TTC549 (cell line): ENCODE measurements around the gene TSPAN14.

Source experiments
- FAIRE-seq: peaks from 2 replicates; lab custom pipeline; 2012; peaks lifted over from hg19 to GRCh38; lab: Jason Lieb, UNC

Gene TSPAN14

DNA sequence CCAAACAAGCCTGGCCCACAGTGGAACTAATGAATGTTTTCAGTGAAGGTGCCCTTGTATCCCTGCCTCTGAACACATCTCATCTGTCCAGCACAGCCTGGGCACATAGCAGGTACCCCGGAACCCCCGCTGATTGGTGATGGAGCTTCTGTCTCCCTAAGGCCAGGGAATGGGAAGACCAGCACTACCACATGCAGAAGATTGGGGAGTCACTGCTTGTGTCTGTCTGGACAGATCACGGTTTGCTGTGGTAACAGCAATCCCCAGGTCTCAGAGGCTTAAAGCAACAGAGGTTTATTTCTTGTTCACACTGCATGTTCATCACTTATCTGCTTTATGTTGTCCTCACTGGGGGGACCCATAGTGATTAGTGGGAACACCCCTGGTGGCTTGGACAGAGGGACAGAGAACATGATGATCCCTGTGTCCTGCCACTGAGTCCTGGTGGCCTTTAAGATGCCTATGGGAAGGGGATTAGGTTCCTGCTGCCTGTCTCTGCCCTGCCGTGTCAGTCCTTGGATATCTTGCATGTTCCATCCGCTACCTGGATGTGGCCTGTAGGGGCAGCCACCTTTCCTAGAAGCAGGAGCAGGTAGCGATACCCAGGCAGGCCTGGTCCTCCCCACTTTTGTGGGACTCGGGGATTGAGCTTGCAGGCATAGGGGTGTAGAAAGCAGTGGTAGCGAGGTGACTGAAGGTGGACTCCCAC lies 3.6 kb downstream of the TSPAN14 start:
- FAIRE-seq, result no peak

DNA sequence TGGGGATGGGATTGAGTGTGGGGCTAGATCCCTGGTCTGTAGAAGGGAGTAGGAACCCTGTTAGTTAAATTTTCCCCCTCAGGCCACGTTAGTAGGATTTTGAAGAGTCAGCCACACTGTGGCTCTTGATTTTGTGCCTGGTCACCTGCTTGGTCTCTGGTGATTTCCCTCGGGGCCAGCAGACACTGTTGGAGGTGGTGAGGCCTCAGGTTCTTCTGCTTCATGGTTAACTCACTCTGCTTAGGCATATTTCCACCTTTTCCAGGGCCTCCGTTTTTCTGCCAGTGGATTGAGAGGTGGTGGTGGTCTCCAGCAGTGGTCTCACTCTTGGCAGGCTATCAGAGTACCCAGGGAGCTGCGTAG lies 4.1 kb downstream of the TSPAN14 start:
- FAIRE-seq, result no peak

DNA sequence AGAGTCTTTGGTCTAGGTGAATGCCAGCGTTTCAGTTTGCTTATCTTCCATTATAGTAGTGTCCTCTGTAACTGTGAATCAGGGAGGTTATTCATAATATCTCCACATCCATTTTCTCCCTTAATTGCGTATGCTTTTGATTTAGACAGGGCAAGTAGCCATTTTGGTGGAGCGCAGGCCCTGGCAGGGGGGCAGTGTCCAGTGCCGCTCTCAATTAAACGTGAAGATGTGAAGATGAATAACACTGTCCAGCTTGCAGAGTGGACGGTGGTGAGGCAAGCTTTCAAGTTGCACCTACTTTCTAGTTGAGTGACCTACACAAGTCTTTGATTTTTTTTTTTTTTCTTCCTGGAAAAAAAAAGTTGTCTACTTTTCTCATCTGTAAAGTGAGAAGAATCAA lies 4.5 kb downstream of the TSPAN14 start:
- FAIRE-seq, result no peak

DNA sequence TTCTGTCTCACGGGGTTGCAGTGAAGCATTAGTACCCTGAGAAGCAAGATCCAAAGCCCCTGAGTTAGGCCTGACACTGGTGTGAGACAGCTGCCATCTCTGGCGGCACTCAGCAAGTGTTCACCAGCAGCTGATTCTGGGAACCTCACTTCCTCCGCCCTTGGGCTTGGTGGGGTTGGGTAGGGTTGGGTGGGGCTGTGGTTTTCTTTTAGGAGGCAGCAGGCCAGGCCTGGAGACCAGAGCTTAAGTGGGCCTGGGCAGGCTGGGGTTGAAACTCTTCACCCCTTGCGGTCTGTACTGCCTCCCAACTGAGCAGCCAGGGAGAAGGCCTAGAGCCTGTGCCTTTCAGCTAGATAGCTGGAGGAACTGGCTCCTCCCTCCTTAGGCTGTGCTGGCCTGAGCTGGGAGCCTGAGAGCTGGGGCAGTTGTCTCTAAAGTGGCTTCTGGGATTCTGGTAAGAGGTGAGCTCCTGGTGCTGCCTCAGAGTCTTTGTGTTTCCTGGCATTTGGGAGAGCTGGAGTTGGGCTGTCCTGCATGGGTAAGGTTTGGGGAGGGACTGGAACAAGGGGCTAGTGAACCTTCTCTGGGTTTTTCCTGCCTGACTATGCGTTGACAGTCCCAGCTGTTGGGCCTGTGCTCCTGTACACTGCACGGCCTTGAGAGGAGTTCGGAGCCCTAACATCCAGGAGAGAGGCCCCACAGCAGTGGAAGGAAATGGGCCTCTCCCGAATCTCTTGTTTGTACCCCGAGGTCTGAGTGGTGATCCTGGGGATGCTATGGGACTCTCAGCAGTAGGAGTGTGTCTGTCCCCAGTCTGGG lies 5.1 kb downstream of the TSPAN14 start:
- FAIRE-seq, result no peak

DNA sequence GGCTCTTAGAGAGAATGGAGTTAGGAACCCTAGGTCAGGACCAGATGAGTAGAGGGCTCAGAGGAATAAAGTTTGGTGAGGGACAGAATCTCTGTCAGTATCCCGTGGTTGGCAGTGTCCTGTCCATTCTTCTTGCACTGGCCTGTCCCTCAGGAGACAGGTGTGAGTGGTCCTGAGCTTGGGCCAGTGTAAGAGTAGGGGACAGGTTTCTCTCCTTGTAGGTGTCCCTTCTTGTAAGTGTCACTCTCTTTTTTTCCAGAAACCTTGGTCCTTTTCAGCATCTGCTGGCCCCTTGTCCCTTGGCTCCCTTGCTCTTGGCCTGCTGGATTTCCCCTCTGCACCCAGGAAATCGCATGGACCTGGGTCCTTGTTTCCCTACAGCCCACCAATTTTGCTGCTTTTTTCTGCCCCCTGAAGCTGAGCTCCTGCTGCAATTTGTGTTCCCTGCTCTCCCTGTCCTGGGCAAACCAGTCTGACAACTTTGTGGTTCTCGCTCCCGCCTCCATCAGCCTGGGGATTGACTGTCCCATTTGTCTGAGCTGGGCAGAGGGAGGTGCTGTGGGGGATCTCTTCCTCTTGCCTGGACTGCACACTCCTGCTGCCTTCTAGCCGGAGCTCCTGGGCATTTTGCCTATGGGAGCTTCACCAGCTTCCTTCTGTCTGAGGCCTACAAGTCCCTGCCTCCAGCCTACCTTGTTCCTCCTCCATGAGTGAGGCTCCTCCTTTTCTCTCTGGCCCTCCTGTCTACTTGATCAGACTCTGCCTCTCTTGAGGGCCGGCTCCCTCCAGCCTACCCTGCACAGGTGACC lies 6.5 kb downstream of the TSPAN14 start:
- FAIRE-seq, result no peak

DNA sequence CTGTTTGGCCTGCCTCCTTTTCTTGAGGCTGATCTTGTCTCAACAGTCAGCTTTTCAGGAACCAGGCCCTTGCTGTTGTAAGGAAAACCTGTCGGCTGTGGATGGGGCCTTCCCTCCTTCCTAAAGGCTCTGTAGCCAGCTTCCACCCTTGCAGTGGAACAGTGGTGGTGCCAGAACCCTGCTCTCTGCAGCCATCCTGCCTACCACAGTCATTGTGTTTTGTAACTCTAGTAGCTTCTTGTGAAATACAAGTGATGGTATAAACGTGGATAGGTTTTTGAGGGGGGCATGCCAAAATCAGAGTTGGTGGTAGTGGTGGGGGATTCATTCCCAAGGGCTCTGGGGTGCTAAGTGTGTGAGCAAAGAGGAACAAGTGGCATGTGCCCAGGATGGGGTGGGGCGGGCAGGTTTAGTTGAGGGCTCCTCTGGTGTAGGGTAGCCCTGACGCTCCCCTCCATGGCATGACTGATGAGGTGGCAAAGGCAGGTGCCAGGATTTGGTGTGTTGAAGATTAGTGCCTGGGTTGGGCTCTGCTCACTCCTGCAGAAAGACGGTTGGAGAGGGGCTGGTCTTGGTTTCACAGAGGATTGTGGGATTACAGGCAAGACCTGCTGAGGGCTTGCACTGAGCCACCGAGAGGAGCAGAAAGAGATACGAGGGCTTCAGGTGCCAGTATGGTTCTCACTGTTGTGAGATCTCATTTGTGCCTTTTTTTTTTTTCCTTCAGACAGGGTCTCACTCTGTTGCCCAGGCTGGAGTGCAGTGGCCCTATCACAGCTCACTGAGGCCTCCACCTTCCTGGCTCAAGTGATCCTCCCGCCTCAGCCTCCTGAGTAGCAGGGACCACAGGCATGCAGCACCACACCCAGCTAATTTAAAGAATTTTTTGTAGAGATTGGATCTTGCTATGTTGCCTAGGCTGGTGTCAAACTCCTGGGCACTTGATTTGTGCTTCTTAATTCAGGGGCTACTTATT lies 7.4 kb downstream of the TSPAN14 start:
- FAIRE-seq, result no peak

DNA sequence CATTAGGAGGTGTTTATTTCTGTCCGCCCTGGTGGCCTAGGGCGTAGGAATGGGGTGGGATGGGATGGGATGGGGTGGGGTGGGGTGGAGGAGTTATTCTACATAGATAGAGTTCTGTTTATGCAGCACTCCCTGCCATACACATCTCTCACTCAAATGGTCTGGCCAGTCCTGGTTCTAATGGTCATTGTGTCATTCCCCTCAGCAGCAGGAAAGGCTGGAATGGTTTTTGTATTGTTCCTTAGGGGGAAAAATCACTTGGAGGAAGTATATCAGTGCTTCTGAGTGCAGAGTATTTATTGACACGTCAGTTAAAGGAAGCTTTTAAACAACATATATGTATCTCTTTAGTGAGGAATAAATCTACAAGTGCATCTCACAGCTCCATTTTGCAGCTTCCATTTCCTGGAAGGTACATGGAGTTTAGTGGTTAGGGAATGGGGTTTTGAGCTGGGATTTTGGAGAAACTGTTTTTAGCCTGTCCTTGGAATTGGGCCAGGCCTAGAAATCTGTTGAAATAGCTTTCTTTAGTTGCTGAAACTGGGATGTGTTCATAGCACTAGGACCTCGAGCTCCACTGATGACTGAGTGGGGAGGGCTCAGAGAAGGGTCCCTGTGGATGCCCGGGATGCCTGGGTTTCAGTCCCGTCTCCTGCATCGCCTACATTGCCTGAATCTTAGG lies 8.3 kb downstream of the TSPAN14 start:
- FAIRE-seq, result no peak

DNA sequence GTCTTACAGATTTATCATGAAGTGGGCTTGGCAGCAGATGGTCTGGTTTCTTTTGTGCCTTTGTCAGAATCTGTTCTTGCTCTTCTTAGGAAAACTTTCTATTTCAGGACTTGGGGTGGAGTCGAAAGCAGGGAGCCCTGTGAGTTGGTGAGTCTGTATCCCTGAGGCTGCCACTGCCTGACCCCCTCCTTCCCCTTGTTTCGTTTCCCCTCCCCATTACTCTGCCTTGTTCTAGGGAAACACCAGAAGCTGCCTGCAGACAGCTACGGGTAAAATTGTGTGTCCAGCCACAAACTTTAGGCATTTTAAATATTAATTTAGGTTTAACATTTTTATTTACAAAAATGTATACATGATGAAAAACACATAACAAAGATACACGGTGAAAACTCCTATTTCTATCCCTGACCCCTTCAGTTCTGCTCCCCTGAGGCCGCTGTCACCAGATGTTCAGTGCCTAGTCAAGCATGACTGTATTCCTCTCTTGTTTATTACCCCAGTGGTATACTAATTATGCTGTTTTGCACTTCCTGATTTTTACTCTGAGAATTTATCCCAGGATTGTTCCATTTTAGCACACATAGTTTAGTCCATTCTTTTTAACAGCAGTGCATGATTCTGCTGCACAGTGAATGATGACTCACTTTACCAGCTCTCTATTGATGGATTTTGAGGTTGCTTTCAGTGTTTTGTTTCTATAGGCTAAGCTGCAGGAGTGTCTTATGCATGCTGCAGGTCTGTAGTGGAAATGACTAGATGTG lies 9.1 kb downstream of the TSPAN14 start:
- no peak for FAIRE-seq

DNA sequence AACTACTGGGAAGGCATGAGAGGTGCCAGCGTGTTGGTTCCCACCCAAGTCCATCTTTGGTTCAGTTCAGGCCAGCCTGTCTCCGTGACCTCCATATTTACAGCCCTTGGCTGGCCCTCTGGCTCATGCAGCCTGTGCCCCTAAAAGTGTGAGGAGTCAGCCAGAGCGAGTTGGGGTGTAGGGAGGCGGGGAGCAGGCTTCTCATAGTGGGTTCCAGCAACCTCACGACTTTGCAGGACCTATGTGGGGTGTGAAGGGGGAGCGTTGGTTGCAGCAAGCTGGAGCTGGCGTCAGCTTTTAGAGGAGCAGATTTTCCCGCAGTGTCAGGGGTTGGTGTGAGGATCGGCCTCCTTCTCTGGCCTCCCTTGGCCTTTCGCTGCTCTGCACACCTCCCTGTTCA lies 9.8 kb downstream of the TSPAN14 start:
- FAIRE-seq, result no peak

DNA sequence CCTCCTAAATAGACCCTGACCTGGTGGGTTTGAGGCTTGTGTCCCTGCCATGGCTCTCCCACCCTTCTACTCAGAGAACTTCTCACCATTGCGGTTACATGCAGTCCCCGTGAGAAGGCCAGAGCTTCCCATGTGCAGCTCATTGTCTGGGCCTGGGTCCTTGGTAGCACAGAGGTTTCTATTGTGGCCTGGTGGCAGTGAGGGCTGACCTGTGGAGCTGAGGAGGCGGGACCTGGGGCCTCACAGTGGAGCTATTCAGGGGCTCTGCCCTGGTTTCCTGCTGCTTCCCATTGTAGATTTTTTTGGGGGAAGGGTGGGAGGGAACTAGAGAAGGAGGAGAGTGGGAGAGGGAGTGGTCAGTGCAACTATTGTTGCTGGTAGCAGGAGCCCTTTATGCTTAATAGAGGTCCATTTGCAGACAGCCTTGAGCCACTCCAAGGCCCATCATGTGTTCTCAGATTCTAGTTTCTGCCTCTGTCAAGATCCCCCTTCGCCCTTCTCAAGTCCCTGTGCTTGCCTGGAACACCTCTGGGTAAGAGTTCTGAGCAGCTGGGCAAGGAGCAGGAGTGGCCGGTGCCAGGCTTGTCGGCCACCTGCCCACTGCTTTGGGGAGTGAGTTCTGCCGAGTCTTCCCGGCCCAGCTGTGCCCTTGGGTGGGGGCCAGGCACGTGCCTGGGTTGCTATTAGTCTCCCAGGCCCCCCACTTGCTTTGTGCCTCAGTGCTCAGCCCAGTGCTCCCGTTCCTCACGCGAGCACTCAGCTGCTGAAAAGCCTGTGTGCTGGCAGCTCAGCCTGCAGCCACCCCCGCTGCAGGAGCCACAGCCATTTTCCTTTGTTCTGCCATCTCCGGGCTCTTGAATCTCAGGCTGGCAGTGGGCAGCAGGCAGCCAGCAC lies 10.7 kb downstream of the TSPAN14 start:
- FAIRE-seq, result no peak

DNA sequence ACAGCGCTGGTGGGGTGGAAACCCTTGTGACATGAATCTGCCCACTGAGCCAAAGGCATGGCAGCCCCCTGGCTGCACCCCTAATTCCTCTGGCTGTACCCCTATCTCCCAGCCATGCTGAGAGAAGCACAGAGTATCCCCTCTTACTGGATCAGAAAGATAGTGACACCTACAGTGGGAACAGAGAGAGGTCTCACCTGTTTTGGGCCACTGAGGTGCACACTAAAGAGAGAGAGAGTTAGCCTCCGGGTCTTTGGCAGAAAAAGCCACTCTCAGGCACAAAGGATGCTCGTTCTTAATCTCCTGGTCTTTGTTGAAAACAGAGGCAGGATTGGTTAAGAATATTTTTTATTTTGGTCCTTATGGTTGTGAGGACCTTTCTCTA lies 11.3 kb downstream of the TSPAN14 start:
- FAIRE-seq, result no peak

DNA sequence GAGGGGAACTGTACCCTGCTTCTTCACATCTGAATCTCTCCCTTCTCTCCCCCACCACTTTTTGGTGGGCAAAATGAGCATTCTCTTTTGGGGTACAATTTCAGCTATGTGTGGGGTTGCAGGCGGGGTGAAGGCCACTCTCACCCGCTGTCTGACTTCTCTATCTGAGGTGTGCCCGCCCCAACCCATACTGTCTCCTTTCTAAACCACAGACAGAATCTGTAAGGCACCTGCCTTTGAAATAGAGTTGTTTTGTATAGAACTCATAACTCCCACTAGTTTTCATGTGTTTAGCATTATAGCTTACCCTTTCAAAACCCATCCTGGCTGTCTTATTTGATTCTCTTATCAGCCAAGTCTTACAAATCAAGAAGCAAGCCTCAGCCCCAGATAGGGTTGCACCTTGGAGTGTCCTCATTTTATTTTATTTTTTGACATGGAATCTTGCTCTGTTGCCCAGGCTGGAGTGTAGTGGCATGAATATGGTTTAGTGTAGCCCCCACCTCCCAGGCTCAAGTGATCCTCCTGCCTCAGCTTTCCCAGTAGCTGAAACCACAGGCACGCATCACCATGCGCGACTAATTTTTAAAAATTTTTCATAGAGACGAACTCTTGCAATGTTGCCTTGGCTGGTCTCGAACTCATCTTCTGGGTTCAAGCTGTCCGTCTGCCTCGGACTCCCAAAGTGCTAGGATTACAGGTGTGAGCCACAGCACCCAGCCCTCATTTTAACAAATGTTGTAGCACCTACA lies 11.9 kb downstream of the TSPAN14 start:
- FAIRE-seq, result no peak

DNA sequence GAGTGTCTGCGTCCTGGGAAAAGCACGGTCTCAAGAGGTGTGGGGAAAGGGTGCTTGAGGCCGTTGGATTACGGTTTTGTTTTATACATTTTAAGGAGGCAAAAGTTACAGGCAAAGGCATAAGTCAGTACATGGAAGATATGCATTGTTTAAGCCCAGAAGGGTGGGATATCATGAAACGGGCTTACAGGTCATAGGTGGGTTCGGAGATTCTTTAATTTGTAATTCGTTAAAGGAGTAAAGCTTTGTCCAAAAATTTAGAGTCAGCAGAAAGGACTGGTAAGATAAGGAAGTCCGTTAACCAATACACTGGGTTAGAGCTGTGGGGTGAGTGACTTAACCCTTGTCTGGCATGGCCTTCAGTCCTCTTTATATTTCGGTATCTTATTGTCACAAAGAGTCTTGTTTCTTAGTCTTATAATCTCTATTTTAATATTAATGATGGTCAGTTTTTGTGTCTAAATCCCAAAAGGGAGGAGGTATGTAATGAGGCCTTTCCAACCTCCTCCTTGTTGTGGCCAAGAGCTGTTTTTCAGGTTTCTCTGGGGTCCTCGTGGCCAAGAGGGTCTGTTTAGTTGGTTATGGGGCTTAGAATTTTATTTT lies 12.7 kb downstream of the TSPAN14 start:
- no peak for FAIRE-seq

DNA sequence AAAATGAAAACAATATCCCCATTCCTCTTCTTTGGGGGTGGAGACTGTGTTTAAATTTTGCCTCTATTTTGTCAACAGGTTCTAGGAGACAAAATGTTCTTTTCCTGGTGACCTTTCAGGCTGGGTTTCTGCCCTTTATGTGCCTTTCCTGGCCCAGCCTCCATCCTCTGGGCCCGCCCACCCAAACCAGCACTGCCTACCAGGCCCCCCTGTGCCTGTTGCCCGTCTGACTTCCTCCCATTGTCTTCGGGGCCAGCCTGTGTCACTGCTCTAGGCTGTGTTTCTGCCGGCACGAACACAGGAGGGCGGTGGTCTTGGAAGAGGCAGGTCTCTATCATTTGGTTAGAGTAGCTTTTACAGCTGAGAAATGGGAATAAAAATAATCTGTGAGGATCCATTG lies 13.9 kb downstream of the TSPAN14 start:
- no peak for FAIRE-seq

DNA sequence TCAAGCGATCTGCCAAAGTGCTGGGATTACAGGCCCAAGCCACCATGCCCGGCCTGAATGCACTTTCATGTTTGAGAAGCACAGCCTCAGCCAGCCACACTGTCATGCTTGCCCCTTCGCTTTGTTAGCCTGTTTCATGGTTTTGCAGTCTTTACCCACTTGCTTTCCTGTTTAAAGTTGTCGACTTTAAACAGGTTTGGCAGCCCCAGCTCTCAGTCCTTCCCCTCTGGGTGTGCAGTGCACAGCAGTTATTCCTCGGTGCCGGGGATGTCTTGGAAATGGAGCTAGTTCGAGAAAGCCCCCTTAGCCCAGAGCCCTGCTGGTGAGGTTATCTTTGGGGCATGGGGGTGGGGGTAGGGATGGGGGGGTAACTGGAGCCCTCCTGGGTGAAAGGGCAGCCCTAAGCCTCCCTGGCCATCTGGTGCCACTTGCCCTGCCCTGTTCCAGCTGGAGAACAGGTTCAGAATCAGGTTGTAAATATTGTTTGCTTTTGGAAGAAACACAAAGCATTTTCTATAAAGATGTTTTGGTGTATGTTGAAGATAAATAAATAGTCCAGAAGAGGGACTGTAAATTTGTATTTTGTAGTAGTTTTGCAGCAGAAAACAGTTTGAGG lies 14.8 kb downstream of the TSPAN14 start:
- no peak for FAIRE-seq

DNA sequence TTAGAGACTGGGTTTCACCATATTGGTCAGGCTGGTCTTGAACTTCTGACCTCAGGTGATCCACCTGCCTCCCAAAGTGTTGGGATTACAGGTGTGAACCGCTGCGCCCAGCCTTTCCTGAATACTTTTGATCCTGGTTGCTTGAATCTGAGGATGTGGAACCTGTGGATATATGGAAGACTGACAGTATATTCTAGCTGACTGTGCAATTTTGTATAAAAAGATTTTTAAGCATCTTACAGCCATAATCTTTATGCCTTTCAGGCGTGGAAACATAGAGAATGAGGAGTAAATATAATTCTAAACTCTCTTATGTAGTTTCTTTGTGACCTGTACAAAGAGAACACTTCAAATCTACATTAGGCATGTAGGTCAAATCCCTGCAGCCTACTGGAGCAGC lies 16.2 kb downstream of the TSPAN14 start:
- no peak for FAIRE-seq

DNA sequence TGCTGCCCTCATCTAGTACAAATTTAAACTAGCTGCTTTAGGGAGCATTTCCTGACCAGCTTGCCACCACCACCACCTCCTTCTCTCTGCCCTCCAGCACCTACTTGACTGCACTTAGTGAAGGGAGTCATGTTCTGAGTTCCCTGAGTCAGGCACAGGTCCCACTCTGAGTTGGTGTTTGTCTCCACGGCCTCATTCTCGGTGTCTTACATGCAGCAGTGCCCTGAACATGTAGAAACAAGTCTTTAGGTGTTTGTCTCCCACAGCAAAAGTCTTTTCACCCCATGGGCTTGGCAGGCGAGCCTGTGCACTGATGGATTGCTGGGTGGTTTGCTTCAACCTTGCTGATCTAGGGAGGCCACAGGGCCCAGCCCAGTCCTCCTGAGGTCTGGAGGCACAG lies 16.9 kb downstream of the TSPAN14 start:
- no peak for FAIRE-seq

DNA sequence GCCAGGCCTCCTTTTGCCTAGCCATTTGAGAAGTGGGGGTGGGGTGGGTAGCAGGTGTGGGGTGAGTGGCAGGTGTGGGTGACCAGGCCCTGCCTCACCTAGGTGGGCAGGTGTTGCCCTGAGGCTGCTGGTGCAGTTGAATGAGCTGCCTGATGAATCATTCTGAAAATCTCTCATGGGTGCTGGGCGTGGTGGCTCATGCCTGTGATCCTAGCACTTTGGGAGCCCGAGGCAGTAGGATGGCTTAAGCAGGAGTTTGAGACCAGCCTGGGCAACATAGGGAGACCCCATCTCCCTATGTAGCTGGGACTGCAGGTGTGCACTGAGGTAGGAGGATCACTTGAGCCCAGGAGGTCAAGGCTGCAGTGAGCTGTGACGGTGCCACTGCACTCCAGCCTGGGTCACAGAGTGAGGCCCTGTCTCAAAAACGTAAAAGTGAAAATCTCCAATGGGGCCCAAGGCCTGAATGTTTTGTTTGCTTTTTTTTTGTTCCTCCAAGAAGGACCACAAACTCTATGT lies 17.7 kb downstream of the TSPAN14 start:
- FAIRE-seq, result no peak
